ENCODE data around the gene GRAMD1B.
A peak's percentile ranks its signal among the peaks of the same experiment; 100 is the strongest.

The GRAMD1B gene

GRCh38 chr11:123577081-123577598 lies 147.1 kb downstream of the GRAMD1B start:
- ATAC-seq (ENCODE audit: insufficient read depth, low read depth) = peak; percentile 72; the same call in 2 of the 3 replicates

GRCh38 chr11:123578778-123579481 lies 148.9 kb downstream of the GRAMD1B start:
- no peaks in the 10 kb centered on the region for H3K4me1 ChIP-seq (ENCODE audit: insufficient read depth, low read length)
- peaks cover 29% of the 10 kb centered on the region for H4K20me1 ChIP-seq (ENCODE audit: insufficient read depth, low read length)
- no peak overlapping the region for H3K27ac ChIP-seq (ENCODE audit: low read length)
- no peak overlapping the region for H3K9ac ChIP-seq (ENCODE audit: low read depth, low read length)
- no peaks in the 10 kb centered on the region for H3K79me2 ChIP-seq (ENCODE audit: insufficient read depth, low read length)
- H3K27me3 ChIP-seq (ENCODE audit: insufficient read depth, low read length, poor library complexity) = no peaks in the 10 kb centered on the region
- no peak overlapping the region for H2AFZ ChIP-seq (ENCODE audit: low read depth, low read length)
- H3K9me3 ChIP-seq (ENCODE audit: insufficient read depth, low read length, severe bottlenecking) = no peaks in the 10 kb centered on the region
- ATAC-seq (ENCODE audit: insufficient read depth, low read depth) (no peak), DNase-seq (no peak)
- 0 out of 2 replicates have a peak, but pooled peaks cover 4% of the 10 kb centered on the region for H3K36me3 ChIP-seq (ENCODE audit: insufficient read depth, low read length)
- H3K4me3 ChIP-seq (ENCODE audit: low read depth in 1 of 2, low read length in 2 of 2) = no peak overlapping the region
- TF ChIP-seq CTCF (IDR thresholded peaks at IDR 0.05; ENCODE audit: borderline replicate concordance, extremely low read depth, low read length, poor library complexity, severe bottlenecking) (no peak), EZH2 (IDR thresholded peaks at IDR 0.05; ENCODE audit: borderline replicate concordance, low read depth, low read length, severe bottlenecking) (no peak)
- no peak overlapping the region for H3K4me2 ChIP-seq (ENCODE audit: insufficient read depth, low read length)

More at GRCh38 chr11:123577081-123577598, 147.1 kb downstream of the GRAMD1B start:
- DNase-seq = peak; percentile 44
- no peaks in the 10 kb centered on the region for H3K27me3 ChIP-seq (ENCODE audit: insufficient read depth, low read length, poor library complexity)
- TF ChIP-seq EZH2 (IDR thresholded peaks at IDR 0.05; ENCODE audit: borderline replicate concordance, low read depth, low read length, severe bottlenecking) = no peak
- TF ChIP-seq CTCF (IDR thresholded peaks at IDR 0.05; ENCODE audit: borderline replicate concordance, extremely low read depth, low read length, poor library complexity, severe bottlenecking) = peak; percentile 81
- H3K36me3 ChIP-seq (ENCODE audit: insufficient read depth, low read length) = 0 out of 2 replicates have a peak, but pooled peaks cover 4% of the 10 kb centered on the region
- no peaks in the 10 kb centered on the region for H3K79me2 ChIP-seq (ENCODE audit: insufficient read depth, low read length)
- H3K4me2 ChIP-seq (ENCODE audit: insufficient read depth, low read length) = no peak overlapping the region
- H3K9ac ChIP-seq (ENCODE audit: low read depth, low read length) = no peak overlapping the region
- H3K4me1 ChIP-seq (ENCODE audit: insufficient read depth, low read length) = no peaks in the 10 kb centered on the region
- H3K27ac ChIP-seq (ENCODE audit: low read length) = no peak overlapping the region
- H4K20me1 ChIP-seq (ENCODE audit: insufficient read depth, low read length) = peaks cover 31% of the 10 kb centered on the region
- H2AFZ ChIP-seq (ENCODE audit: low read depth, low read length) = no peak overlapping the region
- no peak overlapping the region for H3K4me3 ChIP-seq (ENCODE audit: low read depth in 1 of 2, low read length in 2 of 2)
- H3K9me3 ChIP-seq (ENCODE audit: insufficient read depth, low read length, severe bottlenecking) = no peaks in the 10 kb centered on the region

- H3K9me3 ChIP-seq (ENCODE audit: insufficient read depth, low read length, severe bottlenecking) = no peaks in the 10 kb centered on the region
- H3K36me3 ChIP-seq (ENCODE audit: insufficient read depth, low read length) = 0 out of 2 replicates have a peak, but pooled peaks cover 4% of the 10 kb centered on the region
- no peak overlapping the region for H3K4me2 ChIP-seq (ENCODE audit: insufficient read depth, low read length)
- no peak overlapping the region for H3K9ac ChIP-seq (ENCODE audit: low read depth, low read length)
- H3K4me3 ChIP-seq (ENCODE audit: low read depth in 1 of 2, low read length in 2 of 2) = no peak overlapping the region
- H4K20me1 ChIP-seq (ENCODE audit: insufficient read depth, low read length) = peaks cover 24% of the 10 kb centered on the region
- DNase-seq = no peak
- H3K4me1 ChIP-seq (ENCODE audit: insufficient read depth, low read length) = no peaks in the 10 kb centered on the region
- no peaks in the 10 kb centered on the region for H3K79me2 ChIP-seq (ENCODE audit: insufficient read depth, low read length)
- TF ChIP-seq EZH2 (IDR thresholded peaks at IDR 0.05; ENCODE audit: borderline replicate concordance, low read depth, low read length, severe bottlenecking) = no peak
- no peak for TF ChIP-seq CTCF (IDR thresholded peaks at IDR 0.05; ENCODE audit: borderline replicate concordance, extremely low read depth, low read length, poor library complexity, severe bottlenecking)
- H3K27me3 ChIP-seq (ENCODE audit: insufficient read depth, low read length, poor library complexity) = no peaks in the 10 kb centered on the region
- ATAC-seq (ENCODE audit: insufficient read depth, low read depth) = no peak
- H2AFZ ChIP-seq (ENCODE audit: low read depth, low read length) = no peak overlapping the region
- H3K27ac ChIP-seq (ENCODE audit: low read length) = no peak overlapping the region
These were observed 149.4 kb downstream of the GRAMD1B start for GRCh38 chr11:123579482-123579812.
